ENCODE data around the gene ETV5.

Gene ETV5

GRCh38 chr3:186137051-186137685, 28.3 kb upstream of the ETV5 start:
- no peak overlapping the region for H3K4me3 ChIP-seq (ENCODE audit: low read length)
- DNase-seq (ENCODE audit: low read depth): no peak
- TF ChIP-seq CTCF (IDR thresholded peaks at IDR 0.05; ENCODE audit: insufficient read depth, low read depth, low read length, missing control alignments): no peak

DNA sequence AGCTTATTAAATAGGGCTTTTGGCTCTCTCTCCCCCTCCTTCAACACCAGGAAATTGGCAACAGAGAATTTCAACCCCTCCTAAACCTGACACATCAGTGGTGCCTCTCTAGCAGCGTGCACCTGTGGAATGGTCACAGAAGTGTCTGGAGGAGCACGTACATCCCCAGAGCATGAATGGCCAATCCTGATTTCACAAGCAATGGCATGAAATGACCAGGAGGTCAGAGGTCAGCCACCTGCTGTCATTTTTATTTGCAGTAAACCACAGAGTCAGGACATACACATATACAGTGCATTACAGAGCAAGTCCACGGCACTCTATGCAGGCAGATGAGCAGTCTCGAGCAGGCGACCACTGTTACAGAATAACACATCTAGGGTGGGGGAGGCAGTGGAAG, 25.1 kb upstream of the ETV5 start:
- no peak for TF ChIP-seq CTCF (IDR thresholded peaks at IDR 0.05; ENCODE audit: insufficient read depth, low read depth, low read length, missing control alignments)
- DNase-seq (ENCODE audit: low read depth): no peak
- no peak overlapping the region for H3K4me3 ChIP-seq (ENCODE audit: low read length)

DNA sequence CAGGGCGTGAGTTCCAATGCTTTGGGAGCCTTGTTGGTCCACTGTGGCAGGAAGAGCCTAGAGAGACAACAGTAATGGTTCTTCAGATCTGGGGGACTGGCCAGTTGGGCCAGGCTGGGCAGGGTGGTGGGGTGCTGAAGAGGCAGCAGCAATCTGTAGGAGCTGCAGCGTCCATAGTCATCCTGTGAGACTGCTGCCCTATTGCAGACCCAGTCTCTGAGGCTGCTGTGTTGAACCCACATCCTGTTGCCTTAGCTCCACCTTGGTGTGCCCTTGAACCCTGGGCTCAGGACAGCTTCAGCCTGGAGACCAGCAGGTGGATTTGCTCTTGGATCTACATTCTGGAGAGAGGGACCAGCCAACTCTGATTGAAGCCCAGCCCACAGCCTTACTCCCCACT, 23.6 kb upstream of the ETV5 start:
- TF ChIP-seq CTCF (IDR thresholded peaks at IDR 0.05; ENCODE audit: insufficient read depth, low read depth, low read length, missing control alignments): no peak

DNA sequence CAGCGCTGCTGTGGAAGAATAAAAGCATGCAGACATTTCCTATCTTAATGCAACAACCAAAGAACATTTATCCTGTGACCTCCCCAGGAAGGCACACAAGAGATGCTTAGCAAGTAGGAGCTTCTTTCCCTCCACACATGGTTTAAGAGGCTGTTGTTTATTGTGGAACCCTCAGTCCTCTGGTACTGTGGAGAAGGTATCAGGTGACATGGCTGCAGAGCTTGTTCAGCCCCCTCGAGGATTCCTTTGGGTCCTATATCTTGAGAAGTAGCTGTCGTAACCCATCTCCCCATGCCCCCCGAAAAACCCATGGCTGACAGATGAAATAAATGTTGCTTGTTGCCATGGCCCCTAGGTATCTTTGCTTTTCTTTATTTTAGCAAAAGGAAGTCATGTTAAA, 20.3 kb upstream of the ETV5 start:
- no peak for DNase-seq (ENCODE audit: low read depth)
- H3K4me3 ChIP-seq (ENCODE audit: low read length): no peak overlapping the region
- no peak for TF ChIP-seq CTCF (IDR thresholded peaks at IDR 0.05; ENCODE audit: insufficient read depth, low read depth, low read length, missing control alignments)

More for the DNA sequence above, 23.6 kb upstream of the ETV5 start:
- H3K4me3 ChIP-seq (ENCODE audit: low read length): no peak overlapping the region
- DNase-seq (ENCODE audit: low read depth): no peak

GRCh38 chr3:186128158-186128557, 19.3 kb upstream of the ETV5 start:
- no peak for TF ChIP-seq CTCF (IDR thresholded peaks at IDR 0.05; ENCODE audit: insufficient read depth, low read depth, low read length, missing control alignments)
- DNase-seq (ENCODE audit: low read depth): no peak
- H3K4me3 ChIP-seq (ENCODE audit: low read length): no peak overlapping the region

GRCh38 chr3:186127463-186127862, 18.6 kb upstream of the ETV5 start:
- TF ChIP-seq CTCF (IDR thresholded peaks at IDR 0.05; ENCODE audit: insufficient read depth, low read depth, low read length, missing control alignments): no peak
- DNase-seq (ENCODE audit: low read depth): no peak

DNA sequence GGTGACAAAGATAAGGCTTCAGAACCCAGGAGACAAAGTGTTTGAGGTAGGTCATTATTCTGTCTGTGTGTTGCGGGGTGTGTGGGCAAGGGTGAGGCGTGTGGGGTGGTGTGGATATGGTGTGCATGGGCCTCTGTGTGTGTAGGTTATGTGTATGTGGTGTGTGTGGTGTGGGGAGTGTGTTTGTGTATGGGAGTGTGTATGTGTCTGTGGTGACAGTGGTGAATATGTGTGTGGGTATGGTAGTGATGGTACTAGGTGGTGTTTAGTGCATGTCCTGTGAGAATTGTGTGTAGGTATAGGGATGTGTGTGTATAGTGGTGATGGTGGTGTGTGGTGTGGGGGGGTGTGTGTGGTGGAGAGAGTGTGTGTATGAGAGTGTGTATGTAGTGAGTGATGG, 16.2 kb upstream of the ETV5 start:
- DNase-seq (ENCODE audit: low read depth): no peak
- TF ChIP-seq CTCF (IDR thresholded peaks at IDR 0.05; ENCODE audit: insufficient read depth, low read depth, low read length, missing control alignments): no peak
- H3K4me3 ChIP-seq (ENCODE audit: low read length): no peak overlapping the region

More at GRCh38 chr3:186127463-186127862, 18.6 kb upstream of the ETV5 start:
- no peak overlapping the region for H3K4me3 ChIP-seq (ENCODE audit: low read length)
